Panc1 (cell line): ENCODE data around the gene BIVM. TPM values are rescaled to one million over a fixed set of nuclear protein-coding genes. Genes with fewer than 3 reads are reported as not detected.
A peak's percentile ranks its signal among the peaks of the same experiment; 100 is the strongest.

Source experiments
- ATAC-seq: fragments of 200-7000 bp; cut with Tn5 transposase; 2 replicates; pipeline ENCODE4 v1.9.1; 2020; ENCODE audit warnings: mild to moderate bottlenecking, moderate library complexity
- BruUV-seq: library from RNA; stranded (reverse); fragments of 400-500 nt; replicated peaks from 2 replicates; lab custom pipeline; 2021; lab: Mats Ljungman, UMichigan
- CTCF ChIA-PET: fragments of 300-600 bp; sonication (Branson Sonifier 250); formaldehyde crosslinking; loops from one replicate; lab custom pipeline; 2022; ENCODE audit warnings: antibody characterized with exemption; lab: Charles Lee
- POLR2A ChIA-PET: fragments of 300-600 bp; sonication (Branson Sonifier 250); formaldehyde crosslinking; loops from one replicate; lab custom pipeline; 2022; ENCODE audit warnings: antibody characterized with exemption; lab: Charles Lee
- DNase-seq: peaks from one replicate; pipeline ENCODE4 v3.0.0-alpha.2; 2010; ENCODE audit warnings: low read depth, low spot score
- H3K27ac ChIP-seq: 2 replicates; pipeline ENCODE4 v1.5.1; 2011; ENCODE audit warnings: mild to moderate bottlenecking, low read length, inconsistent platforms
- H3K27me3 ChIP-seq: fragments of 200-500 bp; sonication (Bioruptor generic); 2 replicates; pipeline ENCODE4 v1.6.0; 2014; ENCODE audit warnings: low read length, inconsistent platforms; ENCODE audit not compliant: control insufficient read depth, insufficient read depth
- H3K36me3 ChIP-seq: fragments of 200-500 bp; sonication (Bioruptor generic); 2 replicates; pipeline ENCODE4 v1.5.1; 2014; ENCODE audit warnings: inconsistent platforms, mild to moderate bottlenecking, low read length, moderate library complexity; ENCODE audit not compliant: control insufficient read depth, insufficient read depth
- H3K4me1 ChIP-seq: 2 replicates; pipeline ENCODE4 v1.5.1; 2011; ENCODE audit warnings: inconsistent platforms, mild to moderate bottlenecking, low read length, moderate library complexity; ENCODE audit not compliant: control insufficient read depth, insufficient read depth
- H3K4me3 ChIP-seq, 2 experiments: 2 replicates each; pipeline ENCODE4 v1.5.1; 2011 to 2012; ENCODE audit warnings: low read depth in 2 of 2, low read length in 2 of 2, mild to moderate bottlenecking in 2 of 2, inconsistent platforms in 1 of 2, moderate library complexity in 1 of 2
- H3K9me3 ChIP-seq: fragments of 200-500 bp; sonication (Bioruptor generic); 2 replicates; pipeline ENCODE4 v1.5.1; 2014; ENCODE audit warnings: low read depth, mild to moderate bottlenecking, inconsistent platforms, low read length, moderate library complexity; ENCODE audit not compliant: control insufficient read depth, insufficient read depth
- POLR2AphosphoS5 ChIP-seq: IDR thresholded peaks from 2 replicates; pipeline ENCODE4 v1.6.1; 2012; ENCODE audit warnings: mild to moderate bottlenecking, low read depth, low read length, moderate library complexity
- SIN3A ChIP-seq: IDR thresholded peaks from 2 replicates; pipeline ENCODE4 v1.6.1; 2012; ENCODE audit warnings: low read depth, mild to moderate bottlenecking, low read length, moderate library complexity, borderline replicate concordance; ENCODE audit not compliant: insufficient read depth
- TCF7L2 ChIP-seq: IDR thresholded peaks from 2 replicates; pipeline ENCODE4 v1.6.1; 2011; ENCODE audit warnings: mild to moderate bottlenecking, low read depth, low read length, inconsistent platforms
- in situ Hi-C: cut with HindIII; loops from 2 replicates; pipeline ENCODE4 v1.10.0; 2016; ENCODE audit warnings: low sequenced_read_pairs, low pct_unique_long_range_greater_than_20kb
- intact Hi-C: fragments of 100-400 bp; cut with micrococcal nuclease; formaldehyde crosslinking; loops from one replicate; pipeline ENCODE4 v1.10.0; 2022; ENCODE audit not compliant: unreplicated experiment
- total RNA-seq: library from RNA; stranded (reverse); gene quantifications from one replicate; pipeline ENCODE4 v1.2.1, GENCODE V29; 2021; ENCODE audit not compliant: unreplicated experiment
- TF ChIP-seq, protein P1 (sequence below), 2 experiments: IDR thresholded peaks; 2 replicates each; pipeline ENCODE4 v1.6.1; 2011 to 2012; ENCODE audit warnings: low read depth in 2 of 2, control low read depth in 1 of 2, low read length in 1 of 2, mild to moderate bottlenecking in 1 of 2, moderate library complexity in 1 of 2; ENCODE audit not compliant: insufficient read depth in 1 of 2
- TF ChIP-seq, protein P2 (sequence below): fragments of 450-650 bp; IDR thresholded peaks from 2 replicates; pipeline ENCODE4 v1.5.1; 2017; ENCODE audit warnings: mild to moderate bottlenecking

The BIVM gene
- total RNA-seq, 1 experiment from 2014 or later: 10.5 TPM

- no peak for TF ChIP-seq TCF7L2
- TF ChIP-seq, protein P1, sequence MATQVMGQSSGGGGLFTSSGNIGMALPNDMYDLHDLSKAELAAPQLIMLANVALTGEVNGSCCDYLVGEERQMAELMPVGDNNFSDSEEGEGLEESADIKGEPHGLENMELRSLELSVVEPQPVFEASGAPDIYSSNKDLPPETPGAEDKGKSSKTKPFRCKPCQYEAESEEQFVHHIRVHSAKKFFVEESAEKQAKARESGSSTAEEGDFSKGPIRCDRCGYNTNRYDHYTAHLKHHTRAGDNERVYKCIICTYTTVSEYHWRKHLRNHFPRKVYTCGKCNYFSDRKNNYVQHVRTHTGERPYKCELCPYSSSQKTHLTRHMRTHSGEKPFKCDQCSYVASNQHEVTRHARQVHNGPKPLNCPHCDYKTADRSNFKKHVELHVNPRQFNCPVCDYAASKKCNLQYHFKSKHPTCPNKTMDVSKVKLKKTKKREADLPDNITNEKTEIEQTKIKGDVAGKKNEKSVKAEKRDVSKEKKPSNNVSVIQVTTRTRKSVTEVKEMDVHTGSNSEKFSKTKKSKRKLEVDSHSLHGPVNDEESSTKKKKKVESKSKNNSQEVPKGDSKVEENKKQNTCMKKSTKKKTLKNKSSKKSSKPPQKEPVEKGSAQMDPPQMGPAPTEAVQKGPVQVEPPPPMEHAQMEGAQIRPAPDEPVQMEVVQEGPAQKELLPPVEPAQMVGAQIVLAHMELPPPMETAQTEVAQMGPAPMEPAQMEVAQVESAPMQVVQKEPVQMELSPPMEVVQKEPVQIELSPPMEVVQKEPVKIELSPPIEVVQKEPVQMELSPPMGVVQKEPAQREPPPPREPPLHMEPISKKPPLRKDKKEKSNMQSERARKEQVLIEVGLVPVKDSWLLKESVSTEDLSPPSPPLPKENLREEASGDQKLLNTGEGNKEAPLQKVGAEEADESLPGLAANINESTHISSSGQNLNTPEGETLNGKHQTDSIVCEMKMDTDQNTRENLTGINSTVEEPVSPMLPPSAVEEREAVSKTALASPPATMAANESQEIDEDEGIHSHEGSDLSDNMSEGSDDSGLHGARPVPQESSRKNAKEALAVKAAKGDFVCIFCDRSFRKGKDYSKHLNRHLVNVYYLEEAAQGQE (IDR thresholded peaks at IDR 0.05; ENCODE audit: insufficient read depth in 1 of 2, low read depth in 2 of 2, low read length in 1 of 2): no peak
- TF ChIP-seq, protein P2, sequence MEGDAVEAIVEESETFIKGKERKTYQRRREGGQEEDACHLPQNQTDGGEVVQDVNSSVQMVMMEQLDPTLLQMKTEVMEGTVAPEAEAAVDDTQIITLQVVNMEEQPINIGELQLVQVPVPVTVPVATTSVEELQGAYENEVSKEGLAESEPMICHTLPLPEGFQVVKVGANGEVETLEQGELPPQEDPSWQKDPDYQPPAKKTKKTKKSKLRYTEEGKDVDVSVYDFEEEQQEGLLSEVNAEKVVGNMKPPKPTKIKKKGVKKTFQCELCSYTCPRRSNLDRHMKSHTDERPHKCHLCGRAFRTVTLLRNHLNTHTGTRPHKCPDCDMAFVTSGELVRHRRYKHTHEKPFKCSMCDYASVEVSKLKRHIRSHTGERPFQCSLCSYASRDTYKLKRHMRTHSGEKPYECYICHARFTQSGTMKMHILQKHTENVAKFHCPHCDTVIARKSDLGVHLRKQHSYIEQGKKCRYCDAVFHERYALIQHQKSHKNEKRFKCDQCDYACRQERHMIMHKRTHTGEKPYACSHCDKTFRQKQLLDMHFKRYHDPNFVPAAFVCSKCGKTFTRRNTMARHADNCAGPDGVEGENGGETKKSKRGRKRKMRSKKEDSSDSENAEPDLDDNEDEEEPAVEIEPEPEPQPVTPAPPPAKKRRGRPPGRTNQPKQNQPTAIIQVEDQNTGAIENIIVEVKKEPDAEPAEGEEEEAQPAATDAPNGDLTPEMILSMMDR: no peak
- no peak for TF ChIP-seq POLR2AphosphoS5
- no peak for TF ChIP-seq SIN3A
- intact Hi-C loops (no loop called here), in situ Hi-C loops (no loop called here)
- DNase-seq: no peak
- Histone ChIP-seq H3K9me3 (no peaks in the 10 kb centered on the region), H3K4me3 (no peak overlapping the region), H3K4me1 (no peaks in the 10 kb centered on the region), H3K36me3 (no peaks in the 10 kb centered on the region), H3K27me3 (no peaks in the 10 kb centered on the region), H3K27ac (no peak overlapping the region)
- BruUV-seq: no TSS peak
- ChIA-PET CTCF (no interaction called here), POLR2A (no interaction called here)
- no peak for ATAC-seq
Observed at GRCh38 chr13:102854675-102855074, 55.8 kb downstream of the BIVM start.

- in situ Hi-C loops: no loop called here
- intact Hi-C loops: no loop called here
- no TSS peak for BruUV-seq
- H3K4me1 ChIP-seq: no peaks in the 10 kb centered on the region
- TF ChIP-seq TCF7L2: no peak
- no peak for TF ChIP-seq POLR2AphosphoS5
- H3K9me3 ChIP-seq: no peaks in the 10 kb centered on the region
- H3K36me3 ChIP-seq: no peaks in the 10 kb centered on the region
- DNase-seq (no peak), ATAC-seq (no peak)
- ChIA-PET CTCF (no interaction called here), POLR2A (no interaction called here)
- no peaks in the 10 kb centered on the region for H3K27me3 ChIP-seq
- H3K27ac ChIP-seq: no peak overlapping the region
- no peak overlapping the region for H3K4me3 ChIP-seq
Observed at GRCh38 chr13:102856557-102856956, 57.6 kb downstream of the BIVM start.

- no peak for ATAC-seq
- intact Hi-C loops: no loop called here
- ChIA-PET CTCF (no interaction called here), POLR2A (no interaction called here)
- BruUV-seq: TSS peak; percentile 56
- Histone ChIP-seq H3K9me3 (no peaks in the 10 kb centered on the region), H3K4me1 (no peaks in the 10 kb centered on the region), H3K4me3 (no peak overlapping the region), H3K27ac (no peak overlapping the region), H3K27me3 (no peaks in the 10 kb centered on the region), H3K36me3 (peaks cover 6% of the 10 kb centered on the region)
- no peak for DNase-seq
- TF ChIP-seq, protein P1 (IDR thresholded peaks at IDR 0.05; ENCODE audit: insufficient read depth in 1 of 2, low read depth in 2 of 2, low read length in 1 of 2): no peak
- no peak for TF ChIP-seq TCF7L2
- TF ChIP-seq SIN3A: no peak
- TF ChIP-seq, protein P2: no peak
- no peak for TF ChIP-seq POLR2AphosphoS5
- in situ Hi-C loops: no loop called here
Observed at GRCh38 chr13:102862624-102863210, 63.8 kb downstream of the BIVM start.
